Astrocyte (in vitro differentiated cells and primary cell): Measurements from ENCODE around the gene GPBP1L1.

Source experiments
- EZH2 ChIP-seq: IDR thresholded peaks from 2 replicates; pipeline ENCODE4 v1.6.1; 2012; ENCODE audit warnings: mild to moderate bottlenecking, low read length, inconsistent platforms; ENCODE audit not compliant: insufficient read depth
- TF ChIP-seq, protein P1 (sequence below): IDR thresholded peaks from 2 replicates; pipeline ENCODE4 v1.5.1; 2011; ENCODE audit warnings: low read depth, mild to moderate bottlenecking, inconsistent platforms, low read length, moderate library complexity; ENCODE audit not compliant: insufficient read depth

DNA sequence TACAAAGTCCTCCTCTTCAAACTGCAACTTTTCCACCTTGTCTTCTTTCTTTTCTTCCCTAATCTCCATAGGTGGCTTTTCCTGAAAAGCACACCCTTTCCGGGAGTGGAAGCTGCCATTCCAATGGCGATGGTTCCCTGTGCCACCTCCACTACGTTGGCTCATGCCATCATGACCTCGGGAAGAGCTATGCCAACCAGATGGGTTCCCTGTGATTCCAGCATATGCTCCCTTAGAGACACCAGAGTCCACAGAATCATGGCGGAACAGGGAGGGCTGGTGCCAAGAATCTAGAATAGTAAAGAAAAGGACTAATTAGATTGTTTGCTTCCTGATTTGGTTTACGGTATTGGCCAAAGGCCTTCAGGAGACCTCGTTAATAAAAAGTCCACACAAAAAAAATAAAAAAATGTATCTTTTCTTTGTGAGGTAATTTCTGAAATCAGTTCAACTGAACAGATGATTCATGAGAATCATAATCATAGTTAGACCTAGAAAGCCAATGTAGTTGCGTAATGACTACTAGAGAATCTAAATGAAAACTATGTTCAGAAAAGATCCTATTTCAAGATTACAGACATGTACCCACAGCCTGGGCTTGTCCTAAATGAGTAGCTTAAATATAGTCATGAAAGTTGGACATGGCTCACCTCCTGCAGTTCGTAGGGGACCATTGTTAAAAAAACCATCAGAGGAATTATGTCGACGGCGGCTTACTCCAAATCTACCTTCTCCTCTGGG, 31.6 kb downstream of the GPBP1L1 start:
- TF ChIP-seq, protein P1, sequence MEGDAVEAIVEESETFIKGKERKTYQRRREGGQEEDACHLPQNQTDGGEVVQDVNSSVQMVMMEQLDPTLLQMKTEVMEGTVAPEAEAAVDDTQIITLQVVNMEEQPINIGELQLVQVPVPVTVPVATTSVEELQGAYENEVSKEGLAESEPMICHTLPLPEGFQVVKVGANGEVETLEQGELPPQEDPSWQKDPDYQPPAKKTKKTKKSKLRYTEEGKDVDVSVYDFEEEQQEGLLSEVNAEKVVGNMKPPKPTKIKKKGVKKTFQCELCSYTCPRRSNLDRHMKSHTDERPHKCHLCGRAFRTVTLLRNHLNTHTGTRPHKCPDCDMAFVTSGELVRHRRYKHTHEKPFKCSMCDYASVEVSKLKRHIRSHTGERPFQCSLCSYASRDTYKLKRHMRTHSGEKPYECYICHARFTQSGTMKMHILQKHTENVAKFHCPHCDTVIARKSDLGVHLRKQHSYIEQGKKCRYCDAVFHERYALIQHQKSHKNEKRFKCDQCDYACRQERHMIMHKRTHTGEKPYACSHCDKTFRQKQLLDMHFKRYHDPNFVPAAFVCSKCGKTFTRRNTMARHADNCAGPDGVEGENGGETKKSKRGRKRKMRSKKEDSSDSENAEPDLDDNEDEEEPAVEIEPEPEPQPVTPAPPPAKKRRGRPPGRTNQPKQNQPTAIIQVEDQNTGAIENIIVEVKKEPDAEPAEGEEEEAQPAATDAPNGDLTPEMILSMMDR = no peak
- no peak for TF ChIP-seq EZH2
